Measurements from ENCODE around the gene CCDC78.

CCDC78 gene

GRCh38 chr16:728131-728889 is 2.1 kb upstream of the CCDC78 start:
- in situ Hi-C loops (cut with MboI; ENCODE audit: low pct_unique_long_range_greater_than_20kb, low sequenced_read_pairs), result no loop called here
- DNase-seq, result peak; percentile 70

- in situ Hi-C loops (cut with MboI; ENCODE audit: low pct_unique_long_range_greater_than_20kb, low sequenced_read_pairs), result no loop called here
- no peak for DNase-seq
Observed at GRCh38 chr16:727291-727977, 1.2 kb upstream of the CCDC78 start.

DNA sequence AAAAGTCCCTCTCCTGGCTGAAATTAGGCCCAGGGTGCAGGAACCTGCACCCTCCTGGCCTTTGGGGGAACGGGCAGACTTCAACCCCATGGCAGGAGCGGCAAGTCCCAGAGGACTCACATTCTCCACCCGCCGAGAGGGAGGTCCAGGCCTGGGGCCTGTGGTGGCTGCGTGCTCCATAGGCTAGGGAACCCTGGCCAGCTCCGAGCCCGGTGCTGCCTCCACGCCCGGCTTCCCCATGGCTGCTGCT is 130 bp downstream of the CCDC78 start:
- DNase-seq, result no peak
- in situ Hi-C loops (cut with MboI; ENCODE audit: low pct_unique_long_range_greater_than_20kb, low sequenced_read_pairs), result no loop called here

DNA sequence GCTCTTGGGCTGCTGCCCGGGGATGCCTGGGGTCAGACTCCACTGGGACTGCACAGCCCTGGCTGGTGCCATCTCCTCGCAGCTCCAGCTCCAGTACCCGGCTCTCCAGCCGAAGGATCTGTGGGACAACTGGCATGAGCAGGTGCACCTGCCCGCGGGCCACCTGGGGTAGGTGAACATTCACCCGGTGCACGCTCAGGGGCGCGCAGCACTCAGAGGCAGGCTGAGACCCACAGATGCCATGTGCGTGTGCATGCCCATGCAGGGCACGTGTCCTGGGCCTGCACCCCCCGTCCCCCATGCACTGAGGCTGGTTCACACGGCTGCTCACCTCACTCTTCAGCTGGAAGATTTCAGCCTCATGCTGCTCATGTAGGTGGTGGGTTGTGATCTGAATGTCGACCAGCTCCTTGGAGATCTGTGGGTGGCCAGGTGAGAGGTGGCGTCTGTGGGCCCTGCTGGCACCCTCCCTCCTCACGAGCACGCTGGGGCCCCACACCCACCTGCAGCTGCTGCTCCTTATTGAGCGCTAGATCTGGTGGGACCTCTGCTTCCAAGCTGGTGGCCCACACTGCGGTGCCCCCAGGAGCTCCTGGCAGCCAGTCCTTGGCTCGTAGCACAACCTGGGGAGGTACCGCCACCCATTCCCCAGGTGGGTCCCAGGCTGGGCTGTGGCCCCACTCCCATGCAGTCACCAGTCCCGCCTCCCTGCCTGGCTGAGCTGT is 618 bp downstream of the CCDC78 start:
- DNase-seq, result no peak
- in situ Hi-C loops (cut with MboI; ENCODE audit: low pct_unique_long_range_greater_than_20kb, low sequenced_read_pairs), result no loop called here

GRCh38 chr16:725041-725376 is 1.2 kb downstream of the CCDC78 start:
- in situ Hi-C loops (cut with MboI; ENCODE audit: low pct_unique_long_range_greater_than_20kb, low sequenced_read_pairs), result no loop called here
- DNase-seq, result no peak

DNA sequence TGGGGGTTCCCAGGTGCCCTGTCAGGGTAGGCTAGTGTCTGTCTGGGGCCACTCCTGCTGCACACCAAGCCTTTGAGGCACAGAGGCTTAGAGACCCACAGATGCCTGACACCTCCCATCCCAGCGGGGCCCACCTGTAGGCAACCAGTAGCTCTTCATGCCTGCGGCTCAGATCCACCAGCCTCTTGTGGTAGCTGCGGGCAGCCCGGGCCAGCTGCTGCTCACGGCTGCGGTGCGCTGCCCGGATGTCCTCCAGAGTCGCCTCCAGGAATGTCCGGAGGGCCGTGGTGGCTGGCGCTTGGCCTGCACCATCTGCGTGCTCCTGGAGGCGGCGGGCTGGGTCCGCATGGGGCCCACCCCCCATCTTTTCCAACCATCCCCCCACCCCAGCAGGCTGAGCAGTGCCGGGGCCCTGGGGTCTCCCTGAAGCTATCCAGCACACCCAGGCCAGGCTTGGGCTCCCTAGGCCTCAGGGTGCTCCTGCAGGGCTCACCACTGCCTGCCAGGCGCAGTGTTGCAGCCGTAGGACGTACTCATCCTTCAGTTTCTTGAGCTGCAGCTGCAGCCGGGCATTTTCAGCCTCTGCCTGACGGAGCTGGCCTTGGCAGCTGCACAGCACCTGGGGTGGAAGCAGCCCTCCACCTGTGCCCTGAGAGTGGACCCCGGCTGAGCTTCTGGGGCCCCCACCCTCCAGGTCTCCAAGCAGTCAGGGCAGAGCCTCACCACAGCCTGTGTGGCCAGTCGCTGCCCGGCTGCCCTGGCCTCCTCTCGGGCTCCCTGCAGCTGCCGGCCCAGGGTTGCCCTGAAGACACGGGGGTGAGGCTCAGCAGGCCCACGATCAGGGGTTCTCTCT is 1.8 kb downstream of the CCDC78 start:
- in situ Hi-C loops (cut with MboI; ENCODE audit: low pct_unique_long_range_greater_than_20kb, low sequenced_read_pairs), result no loop called here
- DNase-seq, result no peak

- in situ Hi-C loops (cut with MboI; ENCODE audit: low pct_unique_long_range_greater_than_20kb, low sequenced_read_pairs), result no loop called here
Observed at GRCh38 chr16:723695-724094, 2.5 kb downstream of the CCDC78 start.

GRCh38 chr16:722835-723633 is 3.2 kb downstream of the CCDC78 start:
- in situ Hi-C loops (cut with MboI; ENCODE audit: low pct_unique_long_range_greater_than_20kb, low sequenced_read_pairs), result no loop called here
- DNase-seq, result no peak

More at GRCh38 chr16:723695-724094, 2.5 kb downstream of the CCDC78 start:
- DNase-seq, result no peak

DNA sequence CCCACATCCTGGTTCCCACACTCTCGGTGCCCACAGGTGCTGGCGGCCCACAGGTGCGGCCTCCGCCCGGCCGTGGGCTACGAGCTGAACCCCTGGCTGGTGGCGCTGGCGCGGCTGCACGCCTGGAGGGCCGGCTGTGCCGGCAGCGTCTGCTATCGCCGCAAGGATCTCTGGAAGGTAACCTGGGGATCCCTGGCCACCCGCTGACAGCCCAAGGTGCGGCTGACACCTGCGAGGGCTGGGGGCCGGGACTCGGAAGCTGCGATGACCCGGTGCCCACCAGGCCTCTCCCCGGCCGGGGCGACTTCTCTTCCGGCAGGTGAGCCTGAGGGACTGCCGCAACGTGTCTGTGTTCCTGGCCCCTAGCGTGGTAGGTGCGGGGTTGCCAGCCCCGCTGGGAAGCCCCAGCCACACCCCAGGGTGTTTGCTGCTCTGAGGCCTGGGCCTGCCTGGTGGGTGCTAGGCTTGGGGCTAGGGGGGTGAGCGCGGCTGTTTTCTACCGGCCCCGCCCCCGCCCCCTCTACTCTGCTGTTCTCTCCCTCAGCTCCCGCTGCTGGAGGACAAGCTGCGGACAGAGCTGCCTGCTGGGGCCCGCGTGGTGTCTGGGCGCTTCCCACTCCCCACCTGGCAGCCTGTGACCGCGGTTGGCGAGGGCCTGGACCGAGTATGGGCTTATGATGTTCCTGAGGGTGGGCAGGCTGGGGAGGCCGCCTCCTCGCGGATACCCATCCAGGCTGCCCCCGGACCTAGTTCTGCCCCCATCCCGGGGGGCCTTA is 4.3 kb downstream of the CCDC78 start:
- in situ Hi-C loops (cut with MboI; ENCODE audit: low pct_unique_long_range_greater_than_20kb, low sequenced_read_pairs), result no loop called here
- no peak for DNase-seq

DNA sequence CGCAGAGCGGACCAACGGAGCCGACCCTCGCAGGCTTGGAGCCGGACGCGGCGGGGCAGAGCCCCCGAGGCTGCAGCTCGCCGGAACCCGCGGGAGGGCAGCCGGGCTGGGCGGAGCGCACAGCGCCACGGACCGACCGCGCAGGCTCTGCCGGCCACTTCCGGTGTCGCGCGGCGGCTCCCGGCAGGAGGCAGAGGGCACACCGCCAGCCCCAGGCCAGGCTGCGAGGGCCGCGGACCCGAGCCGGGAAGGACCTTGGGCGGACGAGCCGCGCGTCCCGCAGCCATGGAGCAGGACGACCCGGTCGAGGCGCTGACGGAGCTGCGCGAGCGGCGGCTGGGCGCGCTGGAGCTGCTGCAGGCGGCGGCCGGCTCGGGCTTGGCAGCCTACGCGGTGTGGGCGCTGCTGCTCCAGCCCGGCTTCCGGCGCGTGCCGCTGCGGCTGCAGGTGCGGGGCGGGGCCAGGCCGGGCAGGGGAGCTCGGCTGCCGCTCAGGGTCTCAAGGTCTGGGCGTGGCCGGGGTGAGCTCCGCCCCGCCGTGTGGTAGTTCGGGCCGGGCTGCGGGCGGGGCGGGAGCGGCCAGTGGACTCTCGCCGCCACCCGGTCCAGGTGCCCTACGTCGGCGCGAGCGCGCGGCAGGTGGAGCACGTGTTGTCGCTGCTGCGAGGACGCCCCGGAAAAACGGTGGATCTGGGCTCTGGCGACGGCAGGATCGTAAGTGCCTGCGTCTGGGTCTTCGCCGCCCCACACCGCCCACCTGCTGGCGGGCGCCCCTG is 5.1 kb downstream of the CCDC78 start, which contains the start of gene ANTKMT:
TSS of gene ANTKMT (plus strand) at position 157 of the 775 bp plus-strand sequence. CDS start at position 286, 129 bp downstream.
- in situ Hi-C loops (cut with MboI; ENCODE audit: low pct_unique_long_range_greater_than_20kb, low sequenced_read_pairs), result no loop called here
- DNase-seq, result peak; percentile 90

- no peak for DNase-seq
- in situ Hi-C loops (cut with MboI; ENCODE audit: low pct_unique_long_range_greater_than_20kb, low sequenced_read_pairs), result no loop called here
Observed at GRCh38 chr16:720447-720989, 5.7 kb downstream of the CCDC78 start.

GRCh38 chr16:719815-720446 is 6.3 kb downstream of the CCDC78 start:
- DNase-seq, result peak; percentile 90
- in situ Hi-C loops (cut with MboI; ENCODE audit: low pct_unique_long_range_greater_than_20kb, low sequenced_read_pairs), result loop anchor here (10.0 kb wide), 1 partner anchor 65 kb away; the partner anchor contains the start of genes CHTF18 and RPUSD1

- in situ Hi-C loops (cut with MboI; ENCODE audit: low pct_unique_long_range_greater_than_20kb, low sequenced_read_pairs), result loop anchor here (10.0 kb wide), 1 partner anchor 66 kb away; the partner anchor contains the start of genes CHTF18 and RPUSD1
- DNase-seq, result no peak
Observed at GRCh38 chr16:718922-719321, 7.3 kb downstream of the CCDC78 start.

GRCh38 chr16:718389-718788 is 7.9 kb downstream of the CCDC78 start:
- in situ Hi-C loops (cut with MboI; ENCODE audit: low pct_unique_long_range_greater_than_20kb, low sequenced_read_pairs), result loop anchor here (10.0 kb wide), 1 partner anchor 66 kb away; the partner anchor contains the start of genes CHTF18 and RPUSD1
- no peak for DNase-seq

DNA sequence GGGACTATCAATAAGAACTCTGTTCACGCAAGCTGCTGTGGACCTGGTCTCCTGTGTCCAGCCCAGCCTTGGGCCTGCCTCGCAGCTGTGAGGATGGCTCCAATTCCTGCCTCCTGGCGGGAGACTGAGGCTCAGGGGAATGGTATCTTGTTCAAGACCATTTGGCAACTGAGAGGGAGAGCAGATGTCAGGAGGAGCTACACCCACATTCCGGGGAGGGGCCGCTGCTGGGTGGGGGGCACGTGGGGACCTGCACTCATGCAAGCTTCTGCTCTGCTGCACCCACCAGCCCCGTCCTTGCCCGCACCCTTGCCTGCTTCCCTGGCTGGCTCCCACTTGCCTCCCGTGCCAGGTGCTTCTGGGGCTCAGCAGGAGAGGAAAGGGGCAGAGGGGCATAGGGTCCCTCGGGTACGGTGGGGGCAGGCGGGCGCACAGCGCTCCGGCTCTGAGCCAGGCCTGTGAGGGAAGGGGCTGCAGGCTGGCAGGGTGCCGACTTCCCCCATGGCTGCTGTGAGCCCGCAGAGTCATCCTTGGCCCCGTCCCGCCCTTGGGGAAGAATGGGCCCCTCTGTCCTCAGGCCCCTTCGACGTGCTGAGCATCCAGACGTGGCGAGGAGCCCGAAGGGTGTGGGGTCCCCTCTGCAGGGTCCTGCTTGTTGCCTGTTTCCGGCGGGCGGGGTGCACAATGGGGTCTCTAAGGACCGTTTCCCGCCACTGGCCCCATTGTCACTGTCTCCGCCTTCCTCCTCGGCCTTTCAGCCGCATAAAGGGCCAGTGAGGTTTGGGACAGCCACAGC is 8.6 kb downstream of the CCDC78 start:
- no peak for DNase-seq
- in situ Hi-C loops (cut with MboI; ENCODE audit: low pct_unique_long_range_greater_than_20kb, low sequenced_read_pairs), result loop anchor here (10.0 kb wide), 1 partner anchor 67 kb away; the partner anchor contains the start of genes CHTF18 and RPUSD1

Measured in KBM-7 (cell line).